ENCODE data around the gene TNXB. TPM values are rescaled to one million over a fixed set of nuclear protein-coding genes. Genes with fewer than 3 reads are reported as not detected.

The TNXB gene
- total and polyA plus RNA-seq, 9 donors = 13.3 to 334 (median 146) TPM

GRCh38 chr6:32131439-32131948, 22.4 kb upstream of the TNXB start:
- 91 to 93% (median 92%) methylated on average over 14 of the region's 14 CpGs for WGBS, 3 donors
- no peak for TF ChIP-seq POLR2A (IDR thresholded peaks at IDR 0.05)
- no peak for TF ChIP-seq EP300 (IDR thresholded peaks at IDR 0.05)
- TF ChIP-seq CTCF (IDR thresholded peaks at IDR 0.05) = no peak
- Histone ChIP-seq H3K27ac (no peak overlapping the region), H3K4me3 (no peak overlapping the region), H3K9me3 (no peaks in the 10 kb centered on the region), H3K36me3 (no peaks in the 10 kb centered on the region), H3K27me3 (no peaks in the 10 kb centered on the region), H3K4me1 (ENCODE audit: insufficient read depth) (peaks cover 14% of the 10 kb centered on the region)
- DNase-seq = no peak
- intact Hi-C loops (cut with DNase I) = no loop called here

GRCh38 chr6:32129297-32130088, 20.4 kb upstream of the TNXB start:
- peak overlapping the region; percentile 62 for H3K4me3 ChIP-seq
- no peaks in the 10 kb centered on the region for H3K9me3 ChIP-seq
- DNase-seq = peak in 1 of 5 donors; percentile 54
- no peak for TF ChIP-seq POLR2A (IDR thresholded peaks at IDR 0.05)
- no peak for TF ChIP-seq CTCF (IDR thresholded peaks at IDR 0.05)
- no peak for TF ChIP-seq EP300 (IDR thresholded peaks at IDR 0.05)
- peak overlapping the region; percentile 80 to 85 for H3K27ac ChIP-seq
- H3K4me1 ChIP-seq (ENCODE audit: insufficient read depth) = peaks cover 13% of the 10 kb centered on the region
- intact Hi-C loops (cut with DNase I) = no loop called here
- H3K27me3 ChIP-seq = no peaks in the 10 kb centered on the region
- H3K36me3 ChIP-seq = no peaks in the 10 kb centered on the region
- 20 to 32% (median 23%) methylated on average over 22 of the region's 22 CpGs for WGBS, 3 donors

- Histone ChIP-seq H3K36me3 (no peaks in the 10 kb centered on the region), H3K9me3 (no peaks in the 10 kb centered on the region), H3K27ac (peak overlapping the region; percentile 80 to 85), H3K4me1 (ENCODE audit: insufficient read depth) (peaks cover 13% of the 10 kb centered on the region), H3K27me3 (no peaks in the 10 kb centered on the region), H3K4me3 (peak overlapping the region; percentile 62)
- 69 to 86% (median 76%) methylated on average over 13 of the region's 13 CpGs for WGBS, 3 donors
- intact Hi-C loops (cut with DNase I) = no loop called here
- peak in 4 of 5 donors; percentile 30 to 60 (median 56) for DNase-seq
- TF ChIP-seq EP300 (IDR thresholded peaks at IDR 0.05) (no peak), CTCF (IDR thresholded peaks at IDR 0.05) (no peak), POLR2A (IDR thresholded peaks at IDR 0.05) (no peak)
Observed at GRCh38 chr6:32128751-32129296, 19.7 kb upstream of the TNXB start.

- Histone ChIP-seq H3K27me3 (no peaks in the 10 kb centered on the region), H3K4me1 (ENCODE audit: insufficient read depth) (peaks cover 13% of the 10 kb centered on the region), H3K36me3 (no peaks in the 10 kb centered on the region), H3K9me3 (no peaks in the 10 kb centered on the region), H3K27ac (peak within 1 kb of the TSS; percentile 80 to 85), H3K4me3 (peak within 1 kb of the TSS; percentile 93)
- peak; percentile 95 to 99 (median 97) for DNase-seq
- TF ChIP-seq CTCF (IDR thresholded peaks at IDR 0.05) (no peak), POLR2A (IDR thresholded peaks at IDR 0.05) (peak; percentile 68), EP300 (IDR thresholded peaks at IDR 0.05) (no peak)
- intact Hi-C loops (cut with DNase I) = no loop called here
- WGBS, 3 donors = 0 to 1% (median 0%) methylated on average over 40 to 44 of the region's 44 CpGs
Observed at GRCh38 chr6:32127717-32128592, 18.8 kb upstream of the TNXB start, which contains the start of gene ATF6B. Gene ATF6B (minus strand): TSS chr6:32128246. CDS start chr6:32128207, 39 bp downstream.
